GM19438 (cell line): Measurements from ENCODE around the gene ZNF853.

Source experiments
- ATAC-seq: cut with Tn5 transposase; IDR thresholded peaks from one replicate; pipeline ENCODE4 v1.9.1; 2021; ENCODE audit warnings: low read depth; ENCODE audit not compliant: unreplicated experiment

ZNF853 gene

DNA sequence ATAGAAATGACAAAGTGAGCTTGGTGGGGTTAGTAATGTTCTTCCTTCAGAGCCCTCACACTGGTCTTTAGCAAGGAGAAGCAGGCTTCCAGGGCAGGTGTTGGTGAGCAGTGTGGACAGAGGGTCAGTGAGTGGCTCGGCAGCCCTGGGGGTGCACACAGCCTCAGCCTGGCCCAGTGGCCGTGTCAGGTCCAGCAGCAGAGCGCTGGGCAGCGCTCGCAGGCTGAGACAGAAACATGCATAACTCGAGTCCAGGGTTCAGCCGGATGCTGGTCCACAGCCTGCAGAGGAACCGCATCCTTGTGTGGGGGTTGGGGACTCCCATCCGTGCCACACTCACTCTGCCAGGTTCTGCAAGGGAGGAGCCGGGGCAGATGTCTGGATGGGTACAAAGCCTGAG is 11.0 kb upstream of the ZNF853 start:
- no peak for ATAC-seq

DNA sequence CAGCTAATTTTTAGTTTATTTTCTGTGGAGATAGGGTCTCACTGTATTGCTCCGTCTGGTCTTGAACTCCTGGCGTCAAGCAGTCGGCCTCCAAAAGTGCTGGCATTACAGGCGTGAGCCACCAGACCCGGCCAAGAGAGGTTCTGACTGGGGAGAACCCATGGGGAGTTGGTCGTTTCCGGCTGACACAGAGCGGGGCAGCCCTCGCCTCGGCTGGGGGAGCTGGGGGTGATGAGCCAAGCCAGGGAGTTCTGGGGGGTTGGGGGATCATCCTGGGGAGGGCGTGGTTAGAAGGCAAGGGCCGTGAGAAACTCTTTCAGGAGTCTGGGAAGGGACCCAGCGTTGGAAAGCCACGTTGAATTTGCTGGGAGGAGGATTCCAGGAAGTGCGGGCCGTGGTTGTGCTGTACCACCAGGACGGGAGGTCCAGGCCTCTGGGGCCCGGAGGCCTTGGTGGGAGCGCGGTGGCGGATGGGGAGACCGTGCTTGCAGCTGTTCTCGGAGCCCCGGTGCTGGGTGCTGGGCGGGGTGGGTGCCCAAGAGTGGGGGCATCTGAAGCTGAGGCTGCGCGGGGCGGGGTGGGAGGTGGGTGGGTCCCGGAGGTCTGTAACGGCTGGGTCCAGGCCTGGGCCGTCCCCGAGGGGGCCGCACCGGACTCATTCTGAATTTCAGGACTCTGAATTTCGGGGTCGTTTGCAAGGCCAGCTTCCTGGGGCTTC is 8.4 kb upstream of the ZNF853 start:
- no peak for ATAC-seq

- ATAC-seq = no peak
These were observed 7.8 kb upstream of the ZNF853 start for GRCh38 chr7:6607651-6608051.

DNA sequence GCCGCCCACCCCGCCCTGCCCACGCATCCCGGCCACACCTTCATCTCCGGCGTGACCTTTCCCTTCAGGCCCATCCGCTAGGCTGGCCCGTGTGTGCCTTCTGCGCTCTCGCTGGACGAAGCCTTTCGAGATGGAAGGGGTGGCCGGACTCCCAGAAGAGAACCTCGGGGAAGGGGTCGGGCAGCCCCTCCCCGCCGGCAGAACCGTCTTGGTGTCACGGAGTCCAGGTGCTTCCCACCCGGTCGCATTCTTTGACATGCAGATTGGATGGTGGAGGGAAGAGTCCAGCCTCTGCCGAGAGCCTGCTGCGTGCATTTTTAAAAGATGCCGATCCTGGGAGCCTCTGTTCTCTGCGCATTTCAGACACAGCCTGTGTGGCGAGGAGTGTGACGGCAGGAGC is 7.3 kb upstream of the ZNF853 start:
- ATAC-seq = no peak

- no peak for ATAC-seq
These were observed 6.6 kb upstream of the ZNF853 start for GRCh38 chr7:6608794-6609193.

GRCh38 chr7:6612819-6613218 is 2.6 kb upstream of the ZNF853 start:
- no peak for ATAC-seq

- ATAC-seq = no peak
These were observed 1.7 kb upstream of the ZNF853 start for GRCh38 chr7:6613706-6614105.

- no peak for ATAC-seq
These were observed 529 bp downstream of the ZNF853 start for GRCh38 chr7:6615723-6616555.

DNA sequence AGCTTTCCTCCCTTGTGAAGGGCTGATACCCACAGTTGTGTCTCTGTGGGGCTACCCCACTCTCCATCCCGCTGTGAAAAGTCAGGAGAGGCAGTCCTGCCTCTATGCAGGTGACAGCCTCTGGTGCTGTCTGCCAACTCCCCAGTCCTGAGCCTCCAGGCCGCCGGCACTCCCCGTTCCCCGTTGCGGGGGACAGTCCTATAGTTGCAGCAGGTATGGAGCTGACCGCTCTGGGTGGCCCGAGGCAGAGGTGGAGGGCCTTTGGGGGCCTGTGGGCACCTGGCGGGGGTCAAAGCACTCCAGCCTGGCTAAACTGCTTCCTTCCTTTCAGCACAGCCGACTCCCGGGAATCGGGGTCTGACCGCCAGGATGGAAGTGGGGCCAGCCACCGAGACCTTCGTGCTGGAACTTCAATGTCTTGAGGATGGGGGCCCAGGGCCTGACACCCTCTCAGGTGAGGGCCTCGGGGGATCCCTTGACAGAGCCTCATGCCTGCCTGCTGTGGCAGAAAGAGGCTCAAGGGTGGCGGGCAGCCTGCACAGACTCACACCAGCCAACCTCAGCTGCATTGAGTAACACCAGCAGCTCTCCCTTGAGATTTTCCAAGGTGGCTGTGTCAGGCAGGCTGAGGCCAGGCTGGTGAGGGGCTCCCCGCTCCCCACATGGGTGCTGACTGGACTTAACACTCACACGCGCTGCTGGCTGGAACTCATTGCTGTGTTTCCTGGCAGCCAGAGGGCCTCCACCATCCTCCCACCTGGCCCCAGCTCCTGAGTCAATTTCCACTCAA is 1.6 kb downstream of the ZNF853 start:
- no peak for ATAC-seq

DNA sequence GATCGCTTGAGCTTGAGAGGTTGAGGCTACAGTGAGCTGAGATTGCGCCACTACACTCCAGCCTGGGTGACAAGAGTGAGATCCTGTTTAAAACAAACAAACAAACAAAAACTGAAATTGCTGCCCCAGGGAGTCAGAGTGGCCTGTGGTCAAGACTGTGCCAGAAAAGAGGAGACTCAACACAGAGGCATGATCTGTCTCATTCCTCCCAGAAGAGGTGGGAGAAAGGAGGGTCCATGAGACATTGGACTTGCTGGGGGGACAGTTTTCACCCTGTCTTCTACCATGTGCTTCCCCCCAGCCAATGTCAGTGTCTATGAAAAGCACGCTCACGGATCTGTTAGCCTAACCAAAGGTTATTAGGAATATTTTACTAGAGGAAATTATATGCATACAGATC is 3.2 kb downstream of the ZNF853 start:
- ATAC-seq = no peak

DNA sequence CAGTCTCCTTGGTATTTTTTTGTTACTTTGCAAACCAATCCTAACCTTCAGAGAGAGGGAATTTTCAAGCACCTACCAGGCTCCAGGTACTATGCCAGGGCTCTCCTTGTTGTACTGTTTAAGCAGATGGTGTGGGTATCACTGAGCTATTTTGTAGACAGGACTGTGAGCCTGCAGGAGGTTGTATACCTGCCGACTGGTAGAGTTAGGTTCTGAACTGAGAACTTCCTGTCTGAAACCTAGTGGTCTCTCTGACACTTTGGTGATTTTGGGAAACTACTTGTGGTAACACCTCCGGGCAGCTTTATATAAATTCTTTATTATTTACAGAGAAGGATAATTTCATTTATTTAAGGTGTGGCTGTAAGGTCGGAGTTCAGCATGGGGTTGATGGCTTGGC is 4.6 kb downstream of the ZNF853 start:
- ATAC-seq = no peak

DNA sequence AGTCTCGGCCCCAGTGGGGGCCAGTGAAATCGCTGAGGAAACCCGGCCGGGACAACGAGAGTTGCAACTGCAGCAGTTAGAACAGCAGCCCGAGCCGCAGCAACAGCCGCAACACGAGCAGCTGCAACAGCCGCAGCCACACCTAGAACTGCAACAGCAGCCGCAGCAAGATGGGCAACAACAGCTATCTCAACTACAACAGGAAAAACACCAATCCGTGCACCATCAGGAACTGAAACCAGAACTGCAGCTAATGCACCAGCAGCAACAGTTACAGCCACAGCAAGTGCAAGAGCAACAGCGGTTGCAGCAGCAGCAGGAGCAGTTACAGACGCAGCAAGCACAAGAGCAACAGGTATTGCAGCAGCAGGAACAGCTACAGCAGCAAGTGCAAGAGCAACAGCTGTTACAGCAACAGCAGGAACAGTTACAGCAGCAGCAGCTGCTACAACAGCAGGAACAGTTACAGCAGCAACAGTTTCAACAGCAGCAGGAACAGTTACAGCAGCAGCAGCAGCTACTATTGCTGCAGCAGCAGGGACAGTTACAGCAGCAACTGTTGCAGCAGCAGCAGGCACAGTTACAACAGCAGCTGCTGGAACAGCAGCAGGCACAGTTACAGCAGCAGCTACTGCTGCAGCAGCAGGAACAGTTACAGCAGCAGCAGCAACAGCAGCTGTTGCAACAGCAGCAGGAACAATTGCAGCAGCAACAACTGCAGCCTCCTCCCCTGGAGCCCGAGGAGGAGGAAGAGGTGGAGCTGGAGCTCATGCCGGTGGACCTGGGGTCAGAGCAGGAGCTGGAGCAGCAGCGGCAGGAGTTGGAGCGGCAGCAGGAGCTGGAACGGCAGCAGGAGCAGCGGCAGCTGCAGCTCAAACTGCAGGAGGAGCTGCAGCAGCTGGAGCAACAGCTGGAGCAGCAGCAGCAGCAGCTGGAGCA is 6.1 kb downstream of the ZNF853 start:
- no peak for ATAC-seq

- no peak for ATAC-seq
These were observed 6.8 kb downstream of the ZNF853 start for GRCh38 chr7:6622134-6622710.

DNA sequence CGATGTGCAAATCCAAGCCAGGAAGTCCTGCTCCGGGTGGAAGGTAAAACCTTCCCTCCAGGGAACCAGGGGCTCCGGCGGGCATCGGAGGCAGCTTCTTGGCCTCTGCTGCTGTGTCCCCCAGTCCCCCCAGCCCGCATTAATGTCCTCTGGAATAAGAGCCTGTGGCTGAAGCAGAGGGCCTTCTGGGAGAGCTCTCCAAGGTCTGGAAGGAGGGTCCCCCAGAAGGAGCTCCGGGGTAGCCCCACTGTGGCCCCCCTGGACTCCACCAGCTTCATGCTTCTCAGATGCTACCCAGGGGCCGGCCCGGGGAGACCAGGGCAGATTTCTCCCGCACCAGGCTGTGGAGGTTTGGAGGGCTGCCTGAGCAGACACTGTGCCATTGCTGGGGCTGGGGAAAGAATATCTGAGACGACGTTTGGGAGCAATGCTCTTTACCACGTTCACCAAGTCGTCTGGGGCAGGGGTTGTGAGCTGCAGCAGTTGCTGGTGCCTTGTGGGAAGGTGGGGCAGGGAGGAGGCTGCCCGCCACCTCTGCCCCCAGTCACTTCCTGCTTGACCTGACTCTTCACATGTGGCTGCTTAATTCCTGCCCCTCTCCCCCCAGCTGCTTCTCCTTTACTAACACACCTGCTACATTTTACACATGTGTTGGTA is 8.3 kb downstream of the ZNF853 start:
- ATAC-seq = no peak

- no peak for ATAC-seq
These were observed 8.8 kb downstream of the ZNF853 start for GRCh38 chr7:6624246-6624611.

DNA sequence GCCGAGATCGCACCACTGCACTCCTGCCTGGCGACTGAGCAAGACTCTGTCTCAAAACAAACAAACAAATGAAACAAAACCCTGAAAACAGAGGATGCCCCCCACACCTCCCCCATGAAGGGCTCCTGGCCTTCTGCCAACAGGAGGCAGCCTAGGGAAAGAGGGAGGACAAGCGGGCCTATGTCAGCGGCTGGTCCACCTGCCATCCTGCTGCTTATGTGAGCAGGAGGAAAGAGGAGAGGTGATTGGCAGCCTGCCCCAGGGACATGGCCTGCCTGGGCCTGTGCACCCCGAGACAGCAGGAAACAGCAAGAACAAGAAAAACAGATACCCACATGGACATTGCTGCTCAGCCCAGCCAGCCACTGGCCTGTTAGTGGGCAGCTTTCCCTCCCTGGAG is 12.6 kb downstream of the ZNF853 start:
- no peak for ATAC-seq

DNA sequence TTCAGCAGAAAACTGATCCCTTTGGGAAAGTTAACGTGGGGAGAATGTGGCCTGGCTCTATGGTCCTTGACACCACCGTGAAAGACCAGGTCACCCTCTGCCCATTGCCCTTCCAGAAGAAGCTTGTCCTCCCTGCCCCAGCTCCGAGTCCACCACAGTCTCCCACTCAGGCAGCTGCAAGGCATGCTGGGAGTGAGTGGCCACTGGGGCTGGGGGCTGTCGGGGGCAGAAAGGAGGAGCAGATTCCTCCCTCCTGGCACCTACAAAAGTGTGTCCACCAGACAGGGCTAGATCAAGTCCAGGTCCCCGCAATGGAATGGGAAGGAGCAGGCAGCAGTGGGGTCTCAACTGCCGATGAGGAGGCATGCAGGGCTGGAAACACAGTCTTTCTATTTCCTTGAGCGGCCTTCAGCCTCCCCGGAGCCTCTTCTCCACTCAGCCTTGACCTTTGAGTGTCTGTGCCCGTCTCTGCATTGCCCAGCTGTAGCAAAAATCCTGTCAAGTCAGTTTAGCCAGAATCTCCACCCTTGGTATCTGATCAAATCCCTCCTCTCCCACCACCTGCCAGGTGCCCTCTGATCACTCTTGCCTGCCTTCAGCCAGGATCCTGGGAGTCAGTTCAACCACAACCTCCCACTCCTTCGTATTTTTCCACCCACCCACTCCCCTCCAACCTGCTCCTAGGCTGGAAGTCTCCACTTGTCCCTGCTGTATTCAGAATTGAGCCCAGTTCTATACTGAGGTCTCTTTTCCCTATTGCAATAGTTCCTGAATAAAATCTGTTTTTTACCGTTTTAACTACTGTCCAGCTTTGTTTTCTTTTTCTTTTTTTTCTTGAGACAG is 14.8 kb downstream of the ZNF853 start:
- ATAC-seq = no peak

- no peak for ATAC-seq
These were observed 16.2 kb downstream of the ZNF853 start for GRCh38 chr7:6631605-6632004.

DNA sequence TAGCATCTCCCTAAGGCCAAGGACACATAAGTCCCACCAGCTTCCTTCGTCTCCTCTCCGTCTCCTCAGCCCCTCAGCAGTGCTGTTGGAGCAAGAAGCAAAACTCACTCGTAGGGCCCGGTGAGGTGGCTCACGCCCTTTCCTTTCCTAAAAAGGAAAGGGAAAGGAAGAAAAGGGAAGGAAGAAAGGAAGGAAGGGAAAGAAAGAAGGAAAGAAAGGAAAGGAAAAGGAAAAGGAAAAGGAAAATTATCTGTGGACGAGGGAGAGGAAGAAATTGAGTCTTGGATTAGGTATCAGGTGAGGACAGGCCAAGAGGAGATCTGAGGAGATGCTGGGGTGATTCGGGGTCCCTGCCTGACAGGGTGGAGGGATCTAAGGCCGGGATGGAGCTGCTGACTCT is 18.6 kb downstream of the ZNF853 start:
- ATAC-seq = no peak
